ENCODE results near the gene RMRP. TPM values are rescaled to one million over a fixed set of nuclear protein-coding genes. Genes with fewer than 3 reads are reported as not detected.
"Not testable (repeated sequence)": the region's sequence is repeated elsewhere in the genome, so short reads cannot be mapped to it uniquely, and the experiment has no call there.

The RMRP gene
- total RNA-seq, 1 donor from 2014 or later: 21,148 TPM

DNA sequence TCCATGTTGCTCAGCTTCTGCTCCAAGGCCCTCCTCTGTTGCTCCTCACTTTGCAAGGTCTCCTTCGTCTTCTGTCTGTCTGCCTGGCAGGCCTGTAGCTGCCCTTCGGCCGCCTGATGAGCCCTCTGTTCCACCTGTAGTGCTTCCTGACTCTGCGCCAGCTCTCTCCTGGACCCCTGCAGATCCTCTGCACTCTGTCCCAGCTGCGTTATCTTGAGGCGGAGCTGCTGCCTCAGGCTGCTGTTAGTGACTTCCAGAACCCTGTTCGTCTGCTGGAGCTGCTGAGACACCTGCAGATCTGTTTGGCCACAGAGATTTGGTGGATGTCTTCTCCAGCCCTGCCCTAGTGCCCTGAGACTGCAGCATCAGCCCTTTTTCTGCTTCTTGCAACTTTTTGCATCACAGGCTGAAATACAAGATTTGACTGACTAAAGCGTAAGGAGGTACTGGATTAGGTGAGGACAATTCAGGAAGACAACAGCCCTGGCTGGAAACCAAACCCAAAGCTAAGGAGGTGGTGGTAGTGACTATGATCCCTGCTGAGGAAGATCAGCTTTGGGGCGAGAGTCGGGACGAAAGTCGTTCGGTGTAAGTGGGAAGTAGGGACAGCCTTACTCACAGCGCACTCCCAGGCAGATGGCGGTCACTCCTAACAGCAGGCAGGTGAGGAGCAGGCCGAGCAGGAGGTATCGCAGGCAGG is 41.7 kb downstream of the RMRP start:
- no peaks in the 10 kb centered on the region for H3K4me1 Mint-ChIP-seq
- H3K4me3 Mint-ChIP-seq: peak overlapping the region; percentile 61
- TF ChIP-seq CTCF (IDR thresholded peaks at IDR 0.05; ENCODE audit: unreplicated experiment): no peak
- no peaks in the 10 kb centered on the region for H3K36me3 Mint-ChIP-seq
- DNase-seq (ENCODE audit: low spot score in 2 of 2, unreplicated experiment in 2 of 2): no peak
- H3K27me3 Mint-ChIP-seq (ENCODE audit: low read depth): peaks cover 80% of the 10 kb centered on the region
- no peaks in the 10 kb centered on the region for H3K9me3 Mint-ChIP-seq
- no peak overlapping the region for H3K27ac Mint-ChIP-seq

DNA sequence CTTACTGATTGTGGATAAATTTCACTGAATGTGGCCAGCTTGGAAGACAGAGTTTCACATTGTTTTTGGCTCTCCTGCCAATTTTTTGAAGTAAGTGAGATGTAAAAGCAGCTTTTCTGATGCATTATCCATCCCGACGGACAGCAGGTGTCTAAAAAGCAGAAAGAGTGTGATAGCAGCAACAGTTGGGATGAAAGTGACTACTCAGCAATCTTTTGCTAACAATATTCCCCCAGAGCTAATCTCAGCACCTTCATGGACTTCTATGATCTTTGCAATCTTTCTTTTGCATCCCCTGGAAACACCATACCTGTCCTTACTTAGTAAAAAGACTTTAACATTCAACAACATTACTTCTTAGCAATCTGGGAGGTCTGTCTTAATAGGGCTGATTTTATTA is 45.0 kb downstream of the RMRP start:
- H3K27ac Mint-ChIP-seq: no peak overlapping the region
- H3K4me3 Mint-ChIP-seq: no peak overlapping the region
- H3K27me3 Mint-ChIP-seq (ENCODE audit: low read depth): peaks cover 58% of the 10 kb centered on the region
- no peak for DNase-seq (ENCODE audit: low spot score in 2 of 2, unreplicated experiment in 2 of 2)
- TF ChIP-seq CTCF (IDR thresholded peaks at IDR 0.05; ENCODE audit: unreplicated experiment): no peak
- H3K9me3 Mint-ChIP-seq: no peaks in the 10 kb centered on the region
- H3K36me3 Mint-ChIP-seq: peaks cover 11% of the 10 kb centered on the region
- no peaks in the 10 kb centered on the region for H3K4me1 Mint-ChIP-seq

- not testable (repeated sequence) for H3K4me1 Mint-ChIP-seq; H3K9me3 Mint-ChIP-seq; H3K27ac Mint-ChIP-seq; DNase-seq (ENCODE audit: low spot score in 2 of 2, unreplicated experiment in 2 of 2); H3K4me3 Mint-ChIP-seq
- peaks cover 50% of the 10 kb centered on the region for H3K27me3 Mint-ChIP-seq (ENCODE audit: low read depth)
- peaks cover 15% of the 10 kb centered on the region for H3K36me3 Mint-ChIP-seq
These were observed 45.8 kb downstream of the RMRP start for GRCh38 chr9:35612066-35612465.

DNA sequence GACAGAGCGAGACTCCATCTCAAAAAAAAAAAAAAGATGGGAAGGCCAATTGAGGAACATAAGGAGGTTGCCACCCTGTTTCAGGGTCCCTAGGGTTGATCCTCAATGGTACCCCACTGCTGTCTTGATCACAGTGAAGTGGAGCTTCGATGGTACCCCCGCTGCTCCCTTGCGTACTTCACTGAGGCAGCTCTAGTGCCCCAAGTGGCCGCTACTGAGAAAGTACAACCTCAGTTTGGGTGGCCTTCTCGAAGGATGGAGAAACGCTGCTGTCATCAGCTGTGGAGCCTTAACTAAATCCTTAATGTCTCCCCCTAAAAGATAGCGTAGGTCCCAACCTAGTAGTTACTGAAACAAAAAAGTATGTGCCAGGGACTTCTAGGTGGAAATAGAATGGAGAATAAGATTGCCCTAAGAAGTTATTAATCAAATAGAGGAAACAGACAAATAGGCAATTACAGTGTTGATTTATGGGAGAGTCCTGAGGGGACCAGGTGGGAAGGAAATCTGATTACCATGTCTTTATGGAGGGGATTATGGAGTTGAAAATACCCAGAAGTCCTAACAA is 46.5 kb downstream of the RMRP start:
- Mint-ChIP-seq H3K36me3 (peaks cover 18% of the 10 kb centered on the region), H3K27me3 (ENCODE audit: low read depth) (peaks cover 43% of the 10 kb centered on the region), H3K9me3 (no peaks in the 10 kb centered on the region), H3K4me3 (no peak overlapping the region), H3K4me1 (peaks cover 6% of the 10 kb centered on the region), H3K27ac (no peak overlapping the region)
- no peak for DNase-seq (ENCODE audit: low spot score in 2 of 2, unreplicated experiment in 2 of 2)
- TF ChIP-seq CTCF (IDR thresholded peaks at IDR 0.05; ENCODE audit: unreplicated experiment): no peak

DNA sequence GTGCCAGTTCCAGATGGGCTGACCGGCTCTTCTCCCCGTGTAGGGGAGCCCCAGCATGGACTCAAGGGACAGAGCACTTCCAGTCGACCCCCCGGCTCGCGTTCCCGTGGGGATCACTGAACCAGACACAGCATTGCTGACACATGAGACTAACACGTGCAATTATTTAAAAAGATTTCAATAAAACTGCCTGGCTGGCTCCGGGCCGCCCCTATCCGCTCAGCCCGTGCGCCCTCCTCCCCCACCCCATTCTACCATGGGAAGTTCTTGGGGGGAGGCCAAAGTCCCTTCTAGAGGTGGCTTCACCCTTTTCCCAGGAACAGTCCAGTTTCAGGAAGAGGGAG is 48.0 kb downstream of the RMRP start:
- H3K36me3 Mint-ChIP-seq: peaks cover 18% of the 10 kb centered on the region
- no peak overlapping the region for H3K27ac Mint-ChIP-seq
- no peak overlapping the region for H3K4me3 Mint-ChIP-seq
- peaks cover 27% of the 10 kb centered on the region for H3K27me3 Mint-ChIP-seq (ENCODE audit: low read depth)
- H3K4me1 Mint-ChIP-seq: peaks cover 10% of the 10 kb centered on the region
- TF ChIP-seq CTCF (IDR thresholded peaks at IDR 0.05; ENCODE audit: unreplicated experiment): no peak
- no peak for DNase-seq (ENCODE audit: low spot score in 2 of 2, unreplicated experiment in 2 of 2)
- H3K9me3 Mint-ChIP-seq: no peaks in the 10 kb centered on the region

DNA sequence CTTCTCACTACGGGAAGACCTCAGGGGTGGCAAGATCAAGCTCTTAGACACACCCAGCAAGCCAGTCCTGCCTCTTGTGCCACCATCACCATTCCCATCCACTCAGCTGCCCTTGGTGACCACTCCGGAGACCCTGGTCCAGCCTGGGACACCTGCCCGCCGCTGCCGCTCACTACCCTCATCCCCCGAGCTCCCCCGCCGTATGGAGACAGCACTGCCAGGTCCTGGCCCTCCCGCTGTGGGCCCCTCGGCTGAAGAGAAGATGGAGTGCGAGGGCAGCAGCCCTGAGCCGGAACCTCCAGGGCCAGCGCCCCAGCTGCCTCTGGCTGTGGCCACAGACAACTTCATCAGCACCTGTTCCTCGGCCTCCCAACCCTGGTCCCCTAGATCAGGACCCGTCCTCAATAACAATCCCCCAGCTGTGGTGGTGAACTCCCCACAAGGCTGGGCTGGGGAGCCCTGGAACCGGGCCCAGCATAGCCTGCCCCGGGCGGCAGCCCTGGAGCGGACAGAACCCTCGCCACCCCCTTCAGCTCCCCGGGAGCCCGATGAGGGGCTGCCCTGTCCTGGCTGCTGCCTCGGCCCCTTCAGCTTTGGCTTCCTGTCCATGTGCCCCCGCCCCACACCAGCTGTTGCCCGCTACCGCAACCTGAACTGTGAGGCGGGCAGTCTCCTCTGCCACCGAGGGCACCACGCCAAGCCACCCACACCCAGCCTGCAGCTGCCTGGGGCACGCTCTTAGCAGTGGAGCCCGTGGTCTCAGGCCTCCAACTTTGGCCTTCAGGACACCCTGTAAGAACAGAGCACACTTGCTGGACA is 48.6 kb downstream of the RMRP start:
- Mint-ChIP-seq H3K9me3 (no peaks in the 10 kb centered on the region), H3K36me3 (peaks cover 18% of the 10 kb centered on the region), H3K27ac (no peak overlapping the region), H3K27me3 (ENCODE audit: low read depth) (peaks cover 22% of the 10 kb centered on the region), H3K4me3 (no peak overlapping the region), H3K4me1 (peaks cover 13% of the 10 kb centered on the region)
- no peak for DNase-seq (ENCODE audit: low spot score in 2 of 2, unreplicated experiment in 2 of 2)
- no peak for TF ChIP-seq CTCF (IDR thresholded peaks at IDR 0.05; ENCODE audit: unreplicated experiment)

Data from mesothelial cell of epicardium (in vitro differentiated cells).